WERI-Rb-1 (cell line): Measurements from ENCODE around the gene SCAF1.

ENCODE experiments used
- DNase-seq: peaks from one replicate; pipeline ENCODE4 v3.0.0-alpha.2; 2020
- H3K27ac ChIP-seq: fragments of 250-450 bp; sonication (Bioruptor Pico); 2 replicates; pipeline ENCODE4 v1.5.1; 2020; ENCODE audit warnings: mild to moderate bottlenecking, moderate library complexity
- H3K27me3 ChIP-seq: fragments of 250-450 bp; sonication (Bioruptor Pico); 2 replicates; pipeline ENCODE4 v1.5.1; 2021; ENCODE audit warnings: mild to moderate bottlenecking, low read depth, moderate library complexity; ENCODE audit not compliant: insufficient read depth, severe bottlenecking
- H3K36me3 ChIP-seq: fragments of 250-450 bp; sonication (Bioruptor Pico); 2 replicates; pipeline ENCODE4 v1.5.1; 2020; ENCODE audit warnings: mild to moderate bottlenecking, moderate library complexity
- H3K4me3 ChIP-seq: 2 replicates; pipeline ENCODE4 v1.5.1; 2011; ENCODE audit warnings: low read depth, mild to moderate bottlenecking, control low read depth, low read length
- H3K9me3 ChIP-seq: fragments of 250-450 bp; sonication (Bioruptor Pico); 2 replicates; pipeline ENCODE4 v1.5.1; 2021; ENCODE audit warnings: mild to moderate bottlenecking, moderate library complexity; ENCODE audit not compliant: severe bottlenecking
- CTCF ChIP-seq: IDR thresholded peaks from 2 replicates; pipeline ENCODE4 v1.5.1; 2011; ENCODE audit warnings: low read depth, mild to moderate bottlenecking, control low read depth, inconsistent platforms, low read length

Gene SCAF1

GRCh38 chr19:49594993-49595818 is 46.8 kb upstream of the SCAF1 start:
- TF ChIP-seq CTCF = no peak
- no peak overlapping the region for H3K27ac ChIP-seq
- H3K27me3 ChIP-seq = no peaks in the 10 kb centered on the region
- DNase-seq = no peak
- H3K4me3 ChIP-seq = no peak overlapping the region
- no peaks in the 10 kb centered on the region for H3K9me3 ChIP-seq
- H3K36me3 ChIP-seq = peaks cover 66% of the 10 kb centered on the region

- no peak for DNase-seq
- Histone ChIP-seq H3K4me3 (no peak overlapping the region), H3K27ac (no peak overlapping the region), H3K9me3 (no peaks in the 10 kb centered on the region), H3K36me3 (peaks cover 71% of the 10 kb centered on the region), H3K27me3 (no peaks in the 10 kb centered on the region)
- no peak for TF ChIP-seq CTCF
Observed at GRCh38 chr19:49595819-49596404, 46.1 kb upstream of the SCAF1 start.

GRCh38 chr19:49596407-49596806 is 45.6 kb upstream of the SCAF1 start:
- Histone ChIP-seq H3K9me3 (no peaks in the 10 kb centered on the region), H3K27ac (no peak overlapping the region), H3K4me3 (no peak overlapping the region), H3K27me3 (no peaks in the 10 kb centered on the region), H3K36me3 (peaks cover 75% of the 10 kb centered on the region)
- no peak for TF ChIP-seq CTCF
- no peak for DNase-seq

GRCh38 chr19:49596954-49597702 is 44.9 kb upstream of the SCAF1 start:
- peaks cover 79% of the 10 kb centered on the region for H3K36me3 ChIP-seq
- no peak for DNase-seq
- no peaks in the 10 kb centered on the region for H3K9me3 ChIP-seq
- H3K27me3 ChIP-seq = no peaks in the 10 kb centered on the region
- H3K4me3 ChIP-seq = no peak overlapping the region
- TF ChIP-seq CTCF = no peak
- H3K27ac ChIP-seq = no peak overlapping the region

GRCh38 chr19:49597703-49597974 is 44.4 kb upstream of the SCAF1 start:
- Histone ChIP-seq H3K27ac (no peak overlapping the region), H3K4me3 (no peak overlapping the region), H3K36me3 (peaks cover 82% of the 10 kb centered on the region), H3K9me3 (no peaks in the 10 kb centered on the region), H3K27me3 (no peaks in the 10 kb centered on the region)
- no peak for DNase-seq
- TF ChIP-seq CTCF = no peak
